Naive thymus-derived CD4-positive, alpha-beta T cell (primary cell): ENCODE measurements around the gene POLE3. TPM values are rescaled to one million over a fixed set of nuclear protein-coding genes. Genes with fewer than 3 reads are reported as not detected.
"Not testable (repeated sequence)": the region's sequence is repeated elsewhere in the genome, so short reads cannot be mapped to it uniquely, and the experiment has no call there.

Experiments used
- ATAC-seq: fragments of 150-1000 bp; cut with Tn5 transposase; 2 replicates; pipeline ENCODE4 v1.10.0; 2021; ENCODE audit warnings: mild to moderate bottlenecking, moderate library complexity
- CTCF ChIA-PET: fragments of 350-600 bp; sonication (Branson Sonifier 250); formaldehyde crosslinking; loops from one replicate; lab custom pipeline; 2021; ENCODE audit warnings: antibody characterized with exemption; lab: Charles Lee
- POLR2A ChIA-PET: fragments of 350-600 bp; sonication (Branson Sonifier 250); formaldehyde crosslinking; loops from one replicate; lab custom pipeline; 2021; ENCODE audit warnings: antibody characterized with exemption, inconsistent platforms; lab: Charles Lee
- DNase-seq, 9 donors: peaks; one replicate each; pipeline versions ENCODE4 v3.0.0 to v3.0.0-alpha.2; 2020 to 2022; ENCODE audit warnings: mixed read lengths in 1 of 9
- H3K27ac ChIP-seq: one replicate; pipeline ENCODE4 v1.7.0; 2013; ENCODE audit warnings: mild to moderate bottlenecking, low read depth, low read length, moderate library complexity
- H3K27me3 ChIP-seq, 2 donors: one replicate each; pipeline ENCODE4 v1.7.0; 2013; ENCODE audit warnings: low read length in 2 of 2, mild to moderate bottlenecking in 2 of 2, moderate library complexity in 2 of 2; ENCODE audit not compliant: control insufficient read depth in 2 of 2, insufficient read depth in 2 of 2
- H3K36me3 ChIP-seq, 3 experiments: 1 replicate in 2 of 3; 2 replicates in 1 of 3; pipeline ENCODE4 v1.7.0; 2013; ENCODE audit warnings: low read length in 3 of 3, mild to moderate bottlenecking in 3 of 3, moderate library complexity in 1 of 3; ENCODE audit not compliant: insufficient read depth in 3 of 3, control insufficient read depth in 2 of 3
- H3K4me1 ChIP-seq, 2 donors: one replicate each; pipeline ENCODE4 v1.7.0; 2013; ENCODE audit warnings: low read length in 2 of 2, mild to moderate bottlenecking in 2 of 2, moderate library complexity in 1 of 2; ENCODE audit not compliant: control insufficient read depth in 2 of 2, insufficient read depth in 2 of 2
- H3K4me3 ChIP-seq: 2 replicates; pipeline ENCODE4 v1.7.0; 2013; ENCODE audit warnings: mild to moderate bottlenecking, low read length
- H3K9me3 ChIP-seq, 3 experiments: 1 replicate in 2 of 3; 2 replicates in 1 of 3; pipeline ENCODE4 v1.7.0; 2013; ENCODE audit warnings: low read length in 3 of 3; ENCODE audit not compliant: control insufficient read depth in 2 of 3
- H3K27ac Mint-ChIP-seq, 9 donors: one replicate each; pipeline ENCODE4 v1.8.0; 2020 to 2022; ENCODE audit warnings: mixed read lengths in 9 of 9, mild to moderate bottlenecking in 8 of 9, moderate library complexity in 5 of 9, inconsistent platforms in 2 of 9
- H3K27me3 Mint-ChIP-seq, 5 donors: one replicate each; pipeline ENCODE4 v1.8.0; 2021 to 2022; ENCODE audit warnings: mixed read lengths in 5 of 5, mild to moderate bottlenecking in 1 of 5
- H3K36me3 Mint-ChIP-seq, 5 donors: one replicate each; pipeline ENCODE4 v1.8.0; 2020 to 2022; ENCODE audit warnings: mixed read lengths in 5 of 5, mild to moderate bottlenecking in 3 of 5, inconsistent platforms in 1 of 5
- H3K4me1 Mint-ChIP-seq, 7 donors: one replicate each; pipeline ENCODE4 v1.8.0; 2020 to 2022; ENCODE audit warnings: mixed read lengths in 7 of 7, mild to moderate bottlenecking in 3 of 7, inconsistent platforms in 1 of 7
- H3K4me3 Mint-ChIP-seq, 10 donors: one replicate each; pipeline ENCODE4 v1.8.0; 2020 to 2022; ENCODE audit warnings: mild to moderate bottlenecking in 10 of 10, mixed read lengths in 10 of 10, moderate library complexity in 6 of 10, inconsistent platforms in 2 of 10
- H3K9me3 Mint-ChIP-seq, 11 donors: one replicate each; pipeline ENCODE4 v1.8.0; 2020 to 2022; ENCODE audit warnings: mixed read lengths in 11 of 11, mild to moderate bottlenecking in 4 of 11, inconsistent platforms in 1 of 11, moderate library complexity in 1 of 11
- intact Hi-C, 2 donors: fragments of 100-400 bp; cut with micrococcal nuclease; formaldehyde crosslinking; loops; one replicate each; pipeline ENCODE4 v1.15.1; 2023
- polyA plus RNA-seq, 2 donors: library from polyadenylated mRNA; unstranded; fragments of 300-500 nt; fragmentation: Illumina TruSeq; gene quantifications; one replicate each; pipeline ENCODE4 v1.2.3, GENCODE V29; 2021
- total RNA-seq, 6 experiments: library from RNA in 5 of 6; stranded (reverse) in 5 of 6; gene quantifications; 1 replicate in 5 of 6; 2 replicates in 1 of 6; pipeline ENCODE4 v1.2.3 and lab custom pipeline; 2021 to 2026

The POLE3 gene
- total and polyA plus RNA-seq, 7 experiments from 2014 or later = 38.6 to 139 (median 64.7) TPM

DNA sequence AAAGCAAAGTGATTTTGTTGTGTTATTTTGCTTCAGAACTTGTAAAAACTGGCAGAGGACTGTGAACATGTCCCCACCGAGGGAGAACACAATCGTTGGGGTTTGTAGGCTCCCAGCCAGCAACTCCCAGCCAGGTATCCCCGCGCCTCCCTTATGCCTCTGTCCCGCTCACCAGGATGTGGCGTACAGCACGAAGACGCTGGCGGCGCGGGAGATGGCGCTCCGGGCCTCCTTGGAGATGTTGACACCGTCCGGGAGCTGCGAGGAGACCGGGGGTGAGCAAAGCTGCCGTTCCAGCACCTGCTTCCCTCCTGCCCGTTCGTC lies 630 bp downstream of the POLE3 start:
- peak overlapping the region; percentile 92 for H3K4me3 ChIP-seq
- H3K9me3 Mint-ChIP-seq = peaks cover 0 to 4% (median 0%) of the 10 kb centered on the region in 11 donors
- H3K27me3 Mint-ChIP-seq = peaks cover 0 to 2% (median 0%) of the 10 kb centered on the region in 5 donors
- CTCF ChIA-PET = interaction anchor here (1.0 to 2.0 kb wide), 9 partner anchors 8 to 246 kb away, joined by 3 to 17 read pairs (median 7); partner anchors contain the start of genes ALAD, CDC26 and PRPF4
- H3K4me1 Mint-ChIP-seq = peaks cover 20 to 42% (median 31%) of the 10 kb centered on the region in 7 donors
- ATAC-seq (no peak), DNase-seq (no peak)
- H3K36me3 Mint-ChIP-seq = peaks cover 0 to 23% (median 17%) of the 10 kb centered on the region in 5 donors
- peak overlapping the region; percentile 98 to 100 (median 99) for H3K27ac Mint-ChIP-seq
- POLR2A ChIA-PET = interaction anchor here (0.6 to 4.8 kb wide), 23 partner anchors 9 to 1182 kb away, joined by 3 to 29 read pairs (median 4); partner anchors contain the start of genes ALAD, CDC26, FKBP15 and HDHD3
- H3K27ac ChIP-seq = peak overlapping the region; percentile 89
- H3K27me3 ChIP-seq = no peaks in the 10 kb centered on the region
- H3K9me3 ChIP-seq = no peaks in the 10 kb centered on the region
- H3K36me3 ChIP-seq = peaks cover 0 to 24% (median 0%) of the 10 kb centered on the region in 3 experiments
- intact Hi-C loops = loop anchor here (1.0 to 10.0 kb wide), 21 partner anchors 9 to 1927 kb away; partner anchors contain the start of genes ALAD (in 2 of the 2), CDC26 (in 2 of the 2), FKBP15 (in 2 of the 2) and PRPF4 (in 2 of the 2)
- peaks cover 3 to 9% of the 10 kb centered on the region in 2 donors for H3K4me1 ChIP-seq
- H3K4me3 Mint-ChIP-seq = peak overlapping the region; percentile 94 to 100 (median 98)

DNA sequence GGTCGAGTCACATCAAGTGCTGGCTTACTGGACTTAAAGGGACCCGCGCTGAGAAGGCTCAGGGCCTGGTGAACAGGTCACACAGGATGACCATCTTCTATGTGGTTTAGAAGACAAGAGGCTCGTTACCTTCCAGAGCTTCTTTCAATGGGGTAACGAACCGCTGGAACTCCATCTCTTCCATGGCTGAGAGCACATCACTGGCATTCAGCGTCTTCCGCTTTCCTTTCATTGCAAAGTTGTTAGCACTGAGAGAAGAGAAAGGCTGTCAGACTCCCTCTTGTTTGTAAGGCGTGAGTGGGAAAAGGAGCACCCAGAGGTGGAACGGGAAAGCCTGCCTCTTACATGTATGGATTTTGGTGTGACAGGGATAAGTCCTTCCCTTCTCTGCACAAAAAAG lies 994 bp downstream of the POLE3 start:
- H3K27me3 Mint-ChIP-seq = peaks cover 0 to 2% (median 0%) of the 10 kb centered on the region in 5 donors
- peak overlapping the region; percentile 94 to 100 (median 98) for H3K4me3 Mint-ChIP-seq
- H3K4me1 Mint-ChIP-seq = peaks cover 24 to 42% (median 31%) of the 10 kb centered on the region in 7 donors
- DNase-seq (no peak), ATAC-seq (no peak)
- peaks cover 0 to 4% (median 0%) of the 10 kb centered on the region in 11 donors for H3K9me3 Mint-ChIP-seq
- peaks cover 0 to 23% (median 17%) of the 10 kb centered on the region in 5 donors for H3K36me3 Mint-ChIP-seq
- no peaks in the 10 kb centered on the region for H3K27me3 ChIP-seq
- peaks cover 0 to 24% (median 0%) of the 10 kb centered on the region in 3 experiments for H3K36me3 ChIP-seq
- H3K4me1 ChIP-seq = peaks cover 3 to 9% of the 10 kb centered on the region in 2 donors
- peak overlapping the region; percentile 89 for H3K27ac ChIP-seq
- no peaks in the 10 kb centered on the region for H3K9me3 ChIP-seq
- peak overlapping the region; percentile 98 to 100 (median 99) for H3K27ac Mint-ChIP-seq
- intact Hi-C loops = no loop called here
- ChIA-PET CTCF (interaction anchor here (1.0 to 2.0 kb wide), 8 partner anchors 8 to 246 kb away, joined by 3 to 17 read pairs (median 7); partner anchors contain the start of genes ALAD, CDC26 and PRPF4), POLR2A (interaction anchor here (0.6 to 4.8 kb wide), 15 partner anchors 8 to 1182 kb away, joined by 3 to 29 read pairs (median 8); partner anchors contain the start of genes ALAD, CDC26, HDHD3 and PRPF4)
- peak overlapping the region; percentile 92 for H3K4me3 ChIP-seq

DNA sequence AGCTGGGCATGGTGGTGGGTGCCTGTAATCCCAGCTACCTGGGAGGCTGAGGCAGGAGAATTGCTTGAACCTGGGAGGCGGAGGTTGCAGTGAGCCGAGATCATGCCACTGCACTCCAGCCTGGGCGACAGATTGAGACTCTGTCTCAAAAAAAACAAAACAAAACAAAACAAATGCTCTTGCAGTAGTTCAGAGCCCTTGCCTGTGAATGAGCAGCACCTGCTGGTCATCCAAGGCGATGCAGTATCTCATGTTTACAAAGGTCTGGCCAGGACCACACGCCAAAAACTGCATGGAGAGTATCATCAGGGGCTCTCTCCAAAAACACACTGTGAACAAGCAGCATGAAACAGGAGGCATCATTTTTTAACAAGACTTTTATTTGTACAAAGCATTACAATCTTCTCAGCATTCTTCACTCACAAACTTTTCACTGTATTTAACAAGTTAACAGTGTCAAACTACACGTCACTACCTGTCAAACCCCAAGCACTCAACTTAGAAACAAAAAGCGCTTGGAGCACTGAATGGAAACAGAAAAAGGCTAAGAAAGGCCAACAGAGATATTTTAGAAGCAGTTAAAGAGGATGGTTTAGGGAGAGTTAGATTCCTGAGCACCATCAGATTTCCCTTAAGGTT lies 3.5 kb downstream of the POLE3 start:
- intact Hi-C loops = loop anchor here (1.0 kb wide), 1 partner anchor 98 kb away; no protein-coding TSS in a partner anchor
- H3K27ac Mint-ChIP-seq = peak overlapping the region; percentile 57 to 96 (median 87)
- H3K4me3 ChIP-seq, H3K27me3 Mint-ChIP-seq, H3K9me3 Mint-ChIP-seq, H3K9me3 ChIP-seq, H3K4me1 ChIP-seq, H3K27me3 ChIP-seq: not testable (repeated sequence)
- DNase-seq = peak in 8 of 9 donors; percentile 39 to 65 (median 54)
- H3K4me1 Mint-ChIP-seq = peaks cover 25 to 47% (median 31%) of the 10 kb centered on the region in 7 donors
- peak overlapping the region; percentile 38 to 100 (median 68) for H3K4me3 Mint-ChIP-seq
- CTCF ChIA-PET = interaction anchor here (1.1 to 2.5 kb wide), 3 partner anchors 99 to 175 kb away, joined by 3 to 9 read pairs (median 5); partner anchors contain the start of genes CDC26 and PRPF4
- POLR2A ChIA-PET = interaction anchor here (1.2 kb wide), 1 partner anchor 172 kb away, joined by 3 read pairs; no protein-coding TSS in a partner anchor
- ATAC-seq = peak; percentile 16
- Histone ChIP-seq H3K36me3 (peaks cover 0 to 24% (median 0%) of the 10 kb centered on the region in 3 experiments), H3K27ac (peak overlapping the region; percentile 29)
- peaks cover 0 to 23% (median 17%) of the 10 kb centered on the region in 5 donors for H3K36me3 Mint-ChIP-seq

DNA sequence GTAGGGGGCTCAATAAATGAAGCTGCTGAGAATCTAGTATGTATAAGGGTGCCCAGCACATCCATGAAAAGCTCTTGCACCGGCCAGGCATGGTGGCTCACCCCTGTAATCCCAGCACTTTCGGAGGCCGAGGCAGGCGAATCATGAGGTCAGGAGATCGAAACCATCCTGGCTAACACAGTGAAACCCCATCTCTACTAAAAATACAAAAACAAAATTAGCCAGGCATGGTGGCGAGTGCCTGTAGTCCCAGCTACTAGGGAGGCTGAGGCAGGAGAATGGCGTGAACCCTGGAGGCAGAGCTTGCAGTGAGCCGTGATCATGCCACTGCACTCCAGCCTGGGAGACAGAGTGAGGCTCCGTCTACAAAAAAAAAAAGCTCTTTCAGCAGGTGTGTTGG lies 4.1 kb downstream of the POLE3 start:
- H3K9me3 ChIP-seq, H3K27me3 ChIP-seq, H3K4me3 ChIP-seq, H3K9me3 Mint-ChIP-seq, ATAC-seq, H3K27me3 Mint-ChIP-seq, DNase-seq, H3K4me3 Mint-ChIP-seq, intact Hi-C loops, H3K27ac ChIP-seq: not testable (repeated sequence)
- Mint-ChIP-seq H3K27ac (peak overlapping the region in 8 of 9 donors; percentile 57 to 96 (median 80)), H3K4me1 (peaks cover 28 to 52% (median 37%) of the 10 kb centered on the region in 7 donors), H3K36me3 (peaks cover 0 to 23% (median 17%) of the 10 kb centered on the region in 5 donors)
- ChIA-PET CTCF (interaction anchor here (1.1 to 2.5 kb wide), 3 partner anchors 98 to 176 kb away, joined by 3 to 9 read pairs (median 5); partner anchors contain the start of genes CDC26 and PRPF4), POLR2A (interaction anchor here (0.7 to 1.2 kb wide), 2 partner anchors 173 to 178 kb away, joined by 3 read pairs; no protein-coding TSS in a partner anchor)
- peaks cover 0 to 24% (median 0%) of the 10 kb centered on the region in 3 experiments for H3K36me3 ChIP-seq
- peaks cover 9 to 11% of the 10 kb centered on the region in 2 donors for H3K4me1 ChIP-seq

DNA sequence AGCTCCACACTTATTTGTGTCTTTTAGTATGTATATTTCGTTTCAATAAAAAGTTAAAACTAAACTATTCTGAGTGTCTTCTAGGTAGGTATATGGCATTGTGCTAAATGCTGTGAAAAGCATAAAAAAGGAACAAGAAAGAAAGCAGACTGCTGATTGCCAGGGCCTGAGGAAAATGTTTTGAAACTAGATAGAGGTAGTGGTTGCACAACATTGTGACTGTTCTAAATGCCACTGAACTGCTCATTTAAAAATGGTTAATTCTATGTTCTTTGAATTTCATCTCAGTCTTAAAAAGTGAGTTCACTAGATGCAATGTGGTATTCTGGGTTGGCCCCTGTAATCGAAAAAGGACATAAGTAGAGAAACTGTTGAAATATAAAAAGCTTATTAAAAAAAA lies 6.8 kb downstream of the POLE3 start:
- H3K4me1 ChIP-seq = peaks cover 12 to 13% of the 10 kb centered on the region in 2 donors
- intact Hi-C loops = no loop called here
- H3K4me3 Mint-ChIP-seq = no peak overlapping the region
- ChIA-PET CTCF (interaction anchor here (0.7 to 3.7 kb wide), 6 partner anchors 114 to 1104 kb away, joined by 3 to 18 read pairs (median 4); no protein-coding TSS in a partner anchor), POLR2A (interaction anchor here (0.6 to 1.0 kb wide), 5 partner anchors 9 to 108 kb away, joined by 3 to 4 read pairs (median 3); partner anchors contain the start of genes HDHD3 and WDR31)
- H3K4me1 Mint-ChIP-seq = peaks cover 26 to 50% (median 41%) of the 10 kb centered on the region in 7 donors
- no peak overlapping the region for H3K27ac Mint-ChIP-seq
- no peaks in the 10 kb centered on the region for H3K27me3 Mint-ChIP-seq
- peaks cover 0 to 16% (median 0%) of the 10 kb centered on the region in 3 experiments for H3K36me3 ChIP-seq
- DNase-seq (no peak), ATAC-seq (no peak)
- no peaks in the 10 kb centered on the region for H3K9me3 Mint-ChIP-seq
- no peaks in the 10 kb centered on the region for H3K9me3 ChIP-seq
- no peak overlapping the region for H3K27ac ChIP-seq
- H3K36me3 Mint-ChIP-seq = peaks cover 0 to 14% (median 10%) of the 10 kb centered on the region in 5 donors
- H3K4me3 ChIP-seq = no peak overlapping the region
- H3K27me3 ChIP-seq = no peaks in the 10 kb centered on the region
